HCT116 (cell line): Measurements from ENCODE around the gene LSAMP. TPM values are rescaled to one million over a fixed set of nuclear protein-coding genes. Genes with fewer than 3 reads are reported as not detected.

ENCODE experiments used
- ATAC-seq: fragments of 200-7000 bp; cut with Tn5 transposase; 2 replicates; pipeline ENCODE4 v1.9.1; 2020; ENCODE audit warnings: mild to moderate bottlenecking, moderate library complexity
- BruUV-seq: library from RNA; stranded (reverse); fragments of 400-500 nt; replicated peaks from 2 replicates; lab custom pipeline; 2021; lab: Mats Ljungman, UMichigan
- CTCF ChIA-PET: fragments of 300-600 bp; sonication (Branson Sonifier 250); formaldehyde crosslinking; loops from one replicate; lab custom pipeline; 2021; ENCODE audit warnings: antibody characterized with exemption; lab: Charles Lee
- POLR2A ChIA-PET: fragments of 300-600, 350-600 bp; sonication (Branson Sonifier 250); formaldehyde crosslinking; loops from one replicate; lab custom pipeline; 2021; ENCODE audit warnings: antibody characterized with exemption; lab: Charles Lee
- RAD21 ChIA-PET, 2 experiments: fragments of 300-600 bp; sonication (Branson Sonifier 250); formaldehyde crosslinking; loops; one replicate each; lab custom pipeline; 2023; ENCODE audit warnings: low total read pairs in 2 of 2; ENCODE audit not compliant: uncharacterized antibody in 2 of 2, unreplicated experiment in 2 of 2, low non-redundant PET in 1 of 2; lab: Charles Lee
- DNase-seq: peaks from one replicate; pipeline ENCODE4 v3.0.0-alpha.2; 2010; ENCODE audit warnings: low read depth, low spot score
- H2AFZ ChIP-seq: fragments of 200-600 bp; shearing (Covaris generic), sonication (generic); 2 replicates; pipeline ENCODE4 v1.6.1; 2017; ENCODE audit warnings: low read depth, mixed run types, mixed read lengths, antibody characterized with exemption, low read length; ENCODE audit not compliant: poor library complexity, severe bottlenecking
- H3K27ac ChIP-seq: 2 replicates; pipeline ENCODE4 v1.5.1; 2012; ENCODE audit warnings: low read depth, low read length
- H3K27me3 ChIP-seq: fragments of 200-600 bp; sonication (generic); 2 replicates; pipeline ENCODE4 v1.6.1; 2016; ENCODE audit warnings: mixed run types, low read length, mixed read lengths; ENCODE audit not compliant: insufficient read depth
- H3K36me3 ChIP-seq, 2 experiments: fragments of 200-500 bp in 1 of 2; fragments of 200-600 bp in 1 of 2; sonication (Bioruptor generic) in 1 of 2; sonication (generic) in 1 of 2; 2 replicates each; pipeline versions ENCODE4 v1.5.1 to v1.6.1; 2014 to 2016; ENCODE audit warnings: low read length in 2 of 2, inconsistent platforms in 1 of 2, mixed read lengths in 1 of 2, mixed run types in 1 of 2; ENCODE audit not compliant: insufficient read depth in 2 of 2, control insufficient read depth in 1 of 2
- H3K4me1 ChIP-seq, 2 experiments: fragments of 200-600 bp in 1 of 2; sonication (generic) in 1 of 2; 2 replicates each; pipeline versions ENCODE4 v1.5.1 to v1.6.1; 2012 to 2017; ENCODE audit warnings: low read length in 2 of 2, inconsistent platforms in 1 of 2, mild to moderate bottlenecking in 1 of 2, mixed read lengths in 1 of 2, mixed run types in 1 of 2, moderate library complexity in 1 of 2; ENCODE audit not compliant: insufficient read depth in 2 of 2, control insufficient read depth in 1 of 2
- H3K4me2 ChIP-seq: fragments of 200-600 bp; sonication (generic); 2 replicates; pipeline ENCODE4 v1.6.1; 2017; ENCODE audit warnings: mixed run types, low read length, mixed read lengths
- H3K4me3 ChIP-seq, 2 experiments: fragments of 200-600 bp in 1 of 2; sonication (generic) in 1 of 2; replicated peaks in 1 of 2; 2 replicates each; pipeline ENCODE4 v1.5.1; 2011 to 2016; ENCODE audit warnings: low read length in 2 of 2, control low read depth in 1 of 2, low read depth in 1 of 2, mild to moderate bottlenecking in 1 of 2, mixed read lengths in 1 of 2, mixed run types in 1 of 2
- H3K79me2 ChIP-seq: fragments of 200-600 bp; sonication (generic); 2 replicates; pipeline ENCODE4 v1.6.1; 2017; ENCODE audit warnings: mild to moderate bottlenecking, mixed run types, low read length, moderate library complexity, mixed read lengths; ENCODE audit not compliant: insufficient read depth
- H3K9ac ChIP-seq: fragments of 200-600 bp; sonication (generic); 2 replicates; pipeline ENCODE4 v1.6.1; 2016; ENCODE audit warnings: low read length, mixed read lengths
- H3K9me2 ChIP-seq: fragments of 200-600 bp; sonication (generic), shearing (Covaris generic); 2 replicates; pipeline ENCODE4 v1.6.1; 2017; ENCODE audit warnings: mixed run types, mild to moderate bottlenecking, moderate library complexity; ENCODE audit not compliant: insufficient read depth
- H3K9me3 ChIP-seq, 2 experiments: fragments of 200-500 bp in 1 of 2; fragments of 200-600 bp in 1 of 2; sonication (Bioruptor generic) in 1 of 2; sonication (generic) in 1 of 2; 2 replicates each; pipeline ENCODE4 v1.6.1; 2014 to 2017; ENCODE audit warnings: low read length in 2 of 2, mixed read lengths in 2 of 2, inconsistent platforms in 1 of 2, low read depth in 1 of 2, mild to moderate bottlenecking in 1 of 2, mixed run types in 1 of 2, moderate library complexity in 1 of 2; ENCODE audit not compliant: control insufficient read depth in 1 of 2, insufficient read depth in 1 of 2
- H4K20me1 ChIP-seq: fragments of 200-600 bp; sonication (generic), shearing (Covaris generic); 2 replicates; pipeline ENCODE4 v1.6.1; 2017; ENCODE audit warnings: mixed run types, mild to moderate bottlenecking, moderate library complexity; ENCODE audit not compliant: insufficient read depth
- ATF3 ChIP-seq: IDR thresholded peaks from 2 replicates; pipeline ENCODE4 v1.6.1; 2012
- EGR1 ChIP-seq: IDR thresholded peaks from 2 replicates; pipeline ENCODE4 v1.6.1; 2012; ENCODE audit warnings: low read depth
- ELF1 ChIP-seq: IDR thresholded peaks from 2 replicates; pipeline ENCODE4 v1.6.1; 2012; ENCODE audit warnings: low read depth, borderline replicate concordance
- EZH2 ChIP-seq: fragments of 200-600 bp; sonication (generic); IDR thresholded peaks from 2 replicates; pipeline ENCODE4 v1.6.1; 2017; ENCODE audit warnings: antibody characterized with exemption, mixed run types
- EZH2phosphoT487 ChIP-seq: fragments of 200-600 bp; IDR thresholded peaks from 2 replicates; pipeline ENCODE4 v1.6.1; 2018; ENCODE audit warnings: antibody characterized with exemption, borderline replicate concordance
- FOSL1 ChIP-seq: IDR thresholded peaks from 2 replicates; pipeline ENCODE4 v1.6.1; 2012; ENCODE audit warnings: low read depth
- JUND ChIP-seq: IDR thresholded peaks from 2 replicates; pipeline ENCODE4 v1.6.1; 2012
- POLR2A ChIP-seq: IDR thresholded peaks from 2 replicates; pipeline ENCODE4 v1.7.0; 2011; ENCODE audit warnings: borderline replicate concordance; ENCODE audit not compliant: insufficient read depth, insufficient read length; ENCODE audit errors: extremely low read depth
- SIN3A ChIP-seq: IDR thresholded peaks from 2 replicates; pipeline ENCODE4 v1.6.1; 2012; ENCODE audit warnings: low read depth
- SP1 ChIP-seq: IDR thresholded peaks from 2 replicates; pipeline ENCODE4 v1.6.1; 2012; ENCODE audit warnings: low read depth
- SRF ChIP-seq: IDR thresholded peaks from 2 replicates; pipeline ENCODE4 v1.6.1; 2012; ENCODE audit warnings: low read depth
- TCF7L2 ChIP-seq: IDR thresholded peaks from 2 replicates; pipeline ENCODE4 v1.7.0; 2011; ENCODE audit warnings: borderline replicate concordance, inconsistent platforms; ENCODE audit not compliant: insufficient read depth, insufficient read length; ENCODE audit errors: extremely low read depth
- YY1 ChIP-seq: IDR thresholded peaks from 2 replicates; pipeline ENCODE4 v1.6.1; 2011; ENCODE audit warnings: low read length, low read depth, moderate library complexity, mild to moderate bottlenecking; ENCODE audit not compliant: insufficient replicate concordance; ENCODE audit errors: extremely low read depth
- ZNF274 ChIP-seq: fragments of 200-500 bp; sonication (Bioruptor generic); IDR thresholded peaks from 2 replicates; pipeline ENCODE4 v1.6.1; 2014; ENCODE audit warnings: mild to moderate bottlenecking, low read depth, low read length, inconsistent platforms
- intact Hi-C: fragments of 100-400 bp; cut with micrococcal nuclease; formaldehyde crosslinking; loops from 2 replicates; pipeline ENCODE4 v1.10.0; 2022
- total RNA-seq: library from RNA; stranded (reverse); gene quantifications from one replicate; pipeline ENCODE4 v1.2.1, GENCODE V29; 2021; ENCODE audit not compliant: unreplicated experiment
- TF ChIP-seq, protein P1 (sequence below): IDR thresholded peaks from 2 replicates; pipeline ENCODE4 v1.6.1; 2011; ENCODE audit warnings: mild to moderate bottlenecking, low read length, moderate library complexity; ENCODE audit not compliant: insufficient replicate concordance; ENCODE audit errors: extremely low read depth

Gene LSAMP
- total RNA-seq, 1 experiment from 2014 or later = 0.25 TPM

GRCh38 chr3:116051586-116051985 is 393.7 kb downstream of the LSAMP start:
- no peaks in the 10 kb centered on the region for H3K9me2 ChIP-seq
- peaks cover 4% of the 10 kb centered on the region; the same call in 1 of the 2 replicates for H3K27me3 ChIP-seq
- no peaks in the 10 kb centered on the region for H3K36me3 ChIP-seq
- ChIA-PET RAD21 (no interaction called here), POLR2A (no interaction called here), CTCF (no interaction called here)
- H3K4me2 ChIP-seq = no peak overlapping the region
- no peak overlapping the region for H3K4me3 ChIP-seq
- H3K9ac ChIP-seq = no peak overlapping the region
- H3K9me3 ChIP-seq = no peaks in the 10 kb centered on the region
- H3K79me2 ChIP-seq = no peaks in the 10 kb centered on the region
- ATAC-seq (no peak), DNase-seq (no peak)
- no peak overlapping the region for H3K27ac ChIP-seq
- TF ChIP-seq ATF3 (no peak), ELF1 (no peak), SP1 (no peak), JUND (no peak), TCF7L2 (no peak), SRF (no peak)
- no TSS peak for BruUV-seq
- no peak overlapping the region for H2AFZ ChIP-seq
- no peaks in the 10 kb centered on the region for H4K20me1 ChIP-seq
- H3K4me1 ChIP-seq = peaks cover 0 to 9% of the 10 kb centered on the region in 2 experiments; a peak in 1 of 4 replicates
- intact Hi-C loops = no loop called here

GRCh38 chr3:116051040-116051439 is 394.2 kb downstream of the LSAMP start:
- Histone ChIP-seq H3K36me3 (no peaks in the 10 kb centered on the region), H3K4me2 (no peak overlapping the region), H3K27me3 (peaks cover 4% of the 10 kb centered on the region; the same call in 1 of the 2 replicates), H3K9ac (no peak overlapping the region), H3K9me3 (no peaks in the 10 kb centered on the region), H3K27ac (no peak overlapping the region), H3K4me3 (no peak overlapping the region), H4K20me1 (no peaks in the 10 kb centered on the region), H3K4me1 (peaks cover 0 to 9% of the 10 kb centered on the region in 2 experiments; a peak in 1 of 4 replicates), H3K79me2 (no peaks in the 10 kb centered on the region), H2AFZ (no peak overlapping the region), H3K9me2 (no peaks in the 10 kb centered on the region)
- intact Hi-C loops = no loop called here
- ATAC-seq (no peak), DNase-seq (no peak)
- no TSS peak for BruUV-seq
- RAD21 ChIA-PET = no interaction called here
- no peak for TF ChIP-seq JUND
- TF ChIP-seq POLR2A = no peak
- TF ChIP-seq ELF1 = no peak
- TF ChIP-seq EZH2phosphoT487 = no peak
- no peak for TF ChIP-seq FOSL1
- no peak for TF ChIP-seq EGR1
- TF ChIP-seq SP1 = no peak
- no peak for TF ChIP-seq YY1
- no peak for TF ChIP-seq EZH2
- TF ChIP-seq, protein P1, sequence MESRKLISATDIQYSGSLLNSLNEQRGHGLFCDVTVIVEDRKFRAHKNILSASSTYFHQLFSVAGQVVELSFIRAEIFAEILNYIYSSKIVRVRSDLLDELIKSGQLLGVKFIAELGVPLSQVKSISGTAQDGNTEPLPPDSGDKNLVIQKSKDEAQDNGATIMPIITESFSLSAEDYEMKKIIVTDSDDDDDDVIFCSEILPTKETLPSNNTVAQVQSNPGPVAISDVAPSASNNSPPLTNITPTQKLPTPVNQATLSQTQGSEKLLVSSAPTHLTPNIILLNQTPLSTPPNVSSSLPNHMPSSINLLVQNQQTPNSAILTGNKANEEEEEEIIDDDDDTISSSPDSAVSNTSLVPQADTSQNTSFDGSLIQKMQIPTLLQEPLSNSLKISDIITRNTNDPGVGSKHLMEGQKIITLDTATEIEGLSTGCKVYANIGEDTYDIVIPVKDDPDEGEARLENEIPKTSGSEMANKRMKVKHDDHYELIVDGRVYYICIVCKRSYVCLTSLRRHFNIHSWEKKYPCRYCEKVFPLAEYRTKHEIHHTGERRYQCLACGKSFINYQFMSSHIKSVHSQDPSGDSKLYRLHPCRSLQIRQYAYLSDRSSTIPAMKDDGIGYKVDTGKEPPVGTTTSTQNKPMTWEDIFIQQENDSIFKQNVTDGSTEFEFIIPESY = no peak
- no peak for TF ChIP-seq ZNF274
- no peak for TF ChIP-seq SIN3A
- POLR2A ChIA-PET = no interaction called here
- CTCF ChIA-PET = no interaction called here
